Naive thymus-derived CD8-positive, alpha-beta T cell (primary cell): Measurements from ENCODE around the gene CCM2L. TPM values are rescaled to one million over a fixed set of nuclear protein-coding genes. Genes with fewer than 3 reads are reported as not detected.

ENCODE experiments used
- ATAC-seq, 2 donors: fragments of 150-1000 bp; cut with Tn5 transposase in 1 of 2; sonication (Bioruptor Pico), chemical (Tn5 transposase) in 1 of 2; 1 replicate in 1 of 2; 2 replicates in 1 of 2; pipeline ENCODE4 v1.10.0; 2021; ENCODE audit warnings: mild to moderate bottlenecking in 2 of 2, moderate library complexity in 2 of 2
- POLR2A ChIA-PET: fragments of 350-600 bp; sonication (Branson Sonifier 250); formaldehyde crosslinking; loops from one replicate; lab custom pipeline; 2021; ENCODE audit warnings: antibody characterized with exemption; lab: Charles Lee
- DNase-seq, 10 donors: peaks; one replicate each; pipeline versions ENCODE4 v3.0.0 to v3.0.0-alpha.2; 2020 to 2022
- H3K27ac Mint-ChIP-seq, 10 donors: one replicate each; pipeline ENCODE4 v1.8.0; 2020 to 2022; ENCODE audit warnings: mild to moderate bottlenecking in 10 of 10, mixed read lengths in 10 of 10, moderate library complexity in 4 of 10, inconsistent platforms in 1 of 10
- H3K27me3 Mint-ChIP-seq, 5 donors: one replicate each; pipeline ENCODE4 v1.8.0; 2021 to 2022; ENCODE audit warnings: mixed read lengths in 5 of 5
- H3K36me3 Mint-ChIP-seq, 3 donors: one replicate each; pipeline ENCODE4 v1.8.0; 2020 to 2022; ENCODE audit warnings: mixed read lengths in 3 of 3, mild to moderate bottlenecking in 2 of 3, inconsistent platforms in 1 of 3
- H3K4me1 Mint-ChIP-seq, 4 donors: one replicate each; pipeline ENCODE4 v1.8.0; 2021 to 2022; ENCODE audit warnings: mixed read lengths in 4 of 4
- H3K4me3 Mint-ChIP-seq, 10 donors: one replicate each; pipeline ENCODE4 v1.8.0; 2020 to 2022; ENCODE audit warnings: mild to moderate bottlenecking in 10 of 10, mixed read lengths in 10 of 10, moderate library complexity in 6 of 10, inconsistent platforms in 1 of 10
- H3K9me3 Mint-ChIP-seq, 9 donors: one replicate each; pipeline ENCODE4 v1.8.0; 2020 to 2022; ENCODE audit warnings: mixed read lengths in 9 of 9, mild to moderate bottlenecking in 3 of 9, inconsistent platforms in 1 of 9, moderate library complexity in 1 of 9
- polyA plus RNA-seq, 3 donors: library from polyadenylated mRNA; unstranded; fragments of 300-500 nt; fragmentation: Illumina TruSeq; gene quantifications; one replicate each; pipeline ENCODE4 v1.2.3, GENCODE V29; 2021
- total RNA-seq, 8 experiments: library from RNA in 2 of 8; stranded (reverse) in 2 of 8; gene quantifications; one replicate each; pipeline ENCODE4 v1.2.3 and lab custom pipeline; 2021 to 2026

The CCM2L gene
- total and polyA plus RNA-seq, 5 experiments from 2014 or later: not detected

DNA sequence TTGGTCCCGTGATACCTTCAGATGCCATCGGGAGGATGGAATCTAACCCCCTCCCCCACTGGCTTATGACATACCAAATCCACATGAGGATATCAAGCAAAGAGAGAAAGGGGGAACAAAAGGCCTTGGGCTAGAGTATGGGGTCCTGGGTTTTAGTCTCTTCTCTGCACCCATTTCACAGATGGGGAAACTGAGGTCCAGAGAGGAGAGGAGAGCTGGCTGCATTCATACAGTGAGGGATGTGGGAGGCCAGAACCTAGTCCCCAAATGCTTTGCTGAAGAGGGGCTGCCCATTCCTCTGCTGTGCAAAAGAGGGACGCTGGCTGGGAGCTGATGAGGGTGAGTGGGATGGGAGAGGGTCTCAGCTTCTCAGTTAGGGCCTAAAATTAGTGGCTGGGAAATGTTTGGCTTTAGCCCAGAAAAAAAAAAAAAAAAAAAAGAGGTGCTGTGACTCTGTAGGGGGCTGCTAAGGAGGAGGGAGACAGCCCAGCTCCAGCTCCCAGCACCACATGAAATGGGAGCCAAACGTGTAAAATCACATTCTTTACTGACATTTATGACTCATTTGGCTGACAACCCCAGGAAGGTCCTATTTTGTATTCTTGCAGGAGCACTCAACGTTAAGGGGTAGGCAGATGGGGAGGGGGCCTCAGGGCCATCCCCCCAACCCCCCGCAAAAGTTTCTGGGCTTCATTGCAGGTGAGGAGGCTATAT is 30.4 kb upstream of the CCM2L start:
- H3K4me3 Mint-ChIP-seq: no peak overlapping the region
- POLR2A ChIA-PET: interaction anchor here (0.6 kb wide), 1 partner anchor 73 kb away, joined by 3 read pairs; no protein-coding TSS in a partner anchor
- H3K27me3 Mint-ChIP-seq: peaks cover 13 to 45% (median 20%) of the 10 kb centered on the region in 5 donors
- no peak for DNase-seq
- H3K27ac Mint-ChIP-seq: peak overlapping the region in 1 of 10 donors; percentile 60
- H3K36me3 Mint-ChIP-seq: no peaks in the 10 kb centered on the region
- no peaks in the 10 kb centered on the region for H3K4me1 Mint-ChIP-seq
- no peak for ATAC-seq
- H3K9me3 Mint-ChIP-seq: no peaks in the 10 kb centered on the region

DNA sequence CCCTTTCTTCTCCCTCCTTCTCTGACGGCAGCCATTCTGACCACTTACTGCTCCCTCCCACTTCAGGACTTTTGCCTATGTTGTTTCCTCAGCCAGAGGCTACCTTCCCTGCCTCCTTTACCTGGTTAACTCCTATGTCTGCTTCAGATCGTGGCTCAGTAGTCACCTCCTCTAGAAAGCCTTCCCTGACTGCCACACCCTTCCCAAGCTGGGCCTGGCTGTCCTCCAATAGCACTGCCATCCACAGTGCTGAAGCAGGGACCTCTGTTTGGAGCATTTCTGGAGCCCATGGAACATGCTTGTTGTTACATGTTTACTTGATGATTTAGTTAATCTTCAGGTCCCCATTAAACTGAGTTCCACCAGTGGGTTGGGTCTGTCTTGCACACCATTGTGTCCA is 28.5 kb upstream of the CCM2L start:
- Mint-ChIP-seq H3K36me3 (no peaks in the 10 kb centered on the region), H3K4me3 (no peak overlapping the region), H3K9me3 (no peaks in the 10 kb centered on the region), H3K27me3 (peaks cover 10 to 31% (median 15%) of the 10 kb centered on the region in 5 donors), H3K27ac (no peak overlapping the region), H3K4me1 (no peaks in the 10 kb centered on the region)
- POLR2A ChIA-PET: no interaction called here
- DNase-seq (no peak), ATAC-seq (no peak)

DNA sequence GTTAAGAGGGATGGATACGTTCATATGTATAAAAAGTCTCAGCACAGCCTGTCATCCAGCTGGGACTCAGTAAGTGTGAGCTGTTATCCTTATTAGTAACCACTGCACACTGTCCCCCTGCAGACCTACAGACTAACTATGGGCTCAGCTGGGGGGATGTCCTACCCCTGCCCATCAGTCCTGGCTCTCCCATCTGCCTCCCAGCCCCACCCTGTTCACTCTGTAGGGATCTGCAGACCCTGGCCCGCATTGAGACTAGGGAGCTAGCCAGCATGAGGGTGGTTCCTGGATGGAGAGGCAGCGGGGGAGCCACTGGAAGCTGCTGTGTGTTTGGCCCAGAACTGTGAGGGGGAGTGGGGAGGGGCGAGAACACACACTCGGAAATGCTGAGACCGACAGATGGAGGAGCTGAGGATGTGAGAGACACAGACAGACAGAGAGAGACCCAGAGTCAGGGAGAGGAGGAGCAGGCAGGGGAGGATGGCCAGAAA is 25.2 kb upstream of the CCM2L start:
- ATAC-seq (no peak), DNase-seq (no peak)
- Mint-ChIP-seq H3K27ac (no peak overlapping the region), H3K4me3 (no peak overlapping the region), H3K27me3 (peaks cover 2 to 17% (median 8%) of the 10 kb centered on the region in 5 donors), H3K36me3 (no peaks in the 10 kb centered on the region), H3K4me1 (no peaks in the 10 kb centered on the region), H3K9me3 (no peaks in the 10 kb centered on the region)
- POLR2A ChIA-PET: no interaction called here

DNA sequence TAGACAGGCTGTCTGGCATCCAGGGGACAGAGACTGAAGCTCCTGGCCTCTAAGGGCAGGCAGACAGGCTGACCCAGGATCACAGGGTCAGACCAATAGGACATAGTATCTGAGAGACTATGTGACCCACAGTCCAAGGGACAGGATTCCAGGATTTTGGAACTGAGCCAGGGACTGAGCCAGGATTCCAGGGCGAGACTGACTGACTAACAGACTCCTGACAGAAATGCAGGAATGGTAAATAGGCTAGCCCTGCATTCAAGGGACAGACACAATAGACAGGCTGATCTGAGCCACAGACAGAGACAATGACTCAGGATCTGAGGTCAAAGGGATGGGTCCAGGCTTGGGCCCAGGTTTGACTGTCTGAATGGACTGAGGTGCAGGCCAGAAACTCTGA is 22.5 kb upstream of the CCM2L start:
- no peaks in the 10 kb centered on the region for H3K4me1 Mint-ChIP-seq
- POLR2A ChIA-PET: no interaction called here
- H3K36me3 Mint-ChIP-seq: no peaks in the 10 kb centered on the region

DNA sequence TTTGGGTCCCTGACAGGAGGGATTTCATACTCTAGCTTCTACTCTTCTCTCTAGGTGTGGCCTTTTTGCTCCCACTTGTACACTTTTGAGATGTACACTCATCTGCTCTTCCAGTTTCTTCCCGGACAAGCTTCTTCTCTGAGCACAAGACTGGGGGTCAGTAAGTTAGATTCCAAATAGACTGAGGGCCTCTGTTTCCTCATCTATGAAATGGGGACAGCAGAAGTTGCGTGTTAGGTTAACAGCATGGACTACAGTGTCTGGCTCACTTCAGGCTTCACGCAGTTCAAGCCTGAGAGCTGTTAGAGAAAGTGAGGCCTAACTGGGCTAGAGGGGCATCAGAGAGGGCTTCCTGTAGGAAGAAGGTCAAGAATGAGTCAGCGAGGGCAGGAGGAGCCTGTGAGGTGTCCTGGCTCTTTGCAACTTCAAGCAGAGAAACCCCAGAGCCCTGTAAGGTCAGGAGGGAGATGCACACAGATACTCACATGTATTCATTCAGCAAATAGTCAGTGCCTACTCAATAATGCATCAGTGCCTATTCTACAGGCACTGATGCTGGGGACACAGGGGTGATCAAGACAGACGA is 21.7 kb upstream of the CCM2L start:
- Mint-ChIP-seq H3K9me3 (no peaks in the 10 kb centered on the region), H3K36me3 (no peaks in the 10 kb centered on the region), H3K27ac (no peak overlapping the region), H3K4me3 (no peak overlapping the region), H3K27me3 (peaks cover 1 to 22% (median 7%) of the 10 kb centered on the region in 5 donors), H3K4me1 (no peaks in the 10 kb centered on the region)
- POLR2A ChIA-PET: no interaction called here
- DNase-seq (no peak), ATAC-seq (no peak)

More for the DNA sequence above, 22.5 kb upstream of the CCM2L start:
- H3K27me3 Mint-ChIP-seq: peaks cover 2 to 22% (median 5%) of the 10 kb centered on the region in 5 donors
- ATAC-seq (no peak), DNase-seq (no peak)
- H3K27ac Mint-ChIP-seq: no peak overlapping the region
- no peaks in the 10 kb centered on the region for H3K9me3 Mint-ChIP-seq
- H3K4me3 Mint-ChIP-seq: no peak overlapping the region

DNA sequence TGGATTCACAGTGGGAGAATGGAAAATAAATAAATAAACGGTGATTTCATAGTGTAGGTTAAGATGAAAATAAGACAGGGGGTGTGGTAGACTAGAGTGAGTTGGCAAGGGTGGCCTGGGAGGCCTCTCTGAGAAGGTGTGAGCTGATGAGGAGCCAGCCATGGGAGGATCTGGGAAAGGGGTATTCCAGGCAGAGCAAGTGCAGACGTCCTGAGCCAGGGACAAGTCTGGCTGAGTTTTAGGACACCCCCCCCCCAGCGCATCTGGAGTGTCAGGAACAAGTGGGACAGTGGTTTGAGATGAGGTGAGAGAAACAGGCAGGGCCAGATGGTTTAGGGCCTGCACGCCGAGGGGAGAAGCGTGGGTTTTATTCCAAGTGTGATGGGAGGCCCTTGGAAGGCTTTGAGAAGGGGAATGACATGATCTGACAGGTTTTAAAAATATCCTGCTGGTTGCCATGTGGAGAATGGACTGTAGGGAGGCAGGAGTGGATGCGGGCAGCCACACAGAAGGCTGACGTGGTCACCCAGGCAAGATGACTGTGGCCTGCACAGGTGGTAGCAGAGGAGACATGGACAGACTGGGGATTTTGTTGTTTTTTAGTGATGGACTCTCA is 21.1 kb upstream of the CCM2L start:
- Mint-ChIP-seq H3K9me3 (no peaks in the 10 kb centered on the region), H3K36me3 (no peaks in the 10 kb centered on the region), H3K27me3 (peaks cover 6 to 26% (median 13%) of the 10 kb centered on the region in 5 donors), H3K27ac (no peak overlapping the region), H3K4me3 (no peak overlapping the region), H3K4me1 (no peaks in the 10 kb centered on the region)
- no peak for DNase-seq
- POLR2A ChIA-PET: no interaction called here
- no peak for ATAC-seq

DNA sequence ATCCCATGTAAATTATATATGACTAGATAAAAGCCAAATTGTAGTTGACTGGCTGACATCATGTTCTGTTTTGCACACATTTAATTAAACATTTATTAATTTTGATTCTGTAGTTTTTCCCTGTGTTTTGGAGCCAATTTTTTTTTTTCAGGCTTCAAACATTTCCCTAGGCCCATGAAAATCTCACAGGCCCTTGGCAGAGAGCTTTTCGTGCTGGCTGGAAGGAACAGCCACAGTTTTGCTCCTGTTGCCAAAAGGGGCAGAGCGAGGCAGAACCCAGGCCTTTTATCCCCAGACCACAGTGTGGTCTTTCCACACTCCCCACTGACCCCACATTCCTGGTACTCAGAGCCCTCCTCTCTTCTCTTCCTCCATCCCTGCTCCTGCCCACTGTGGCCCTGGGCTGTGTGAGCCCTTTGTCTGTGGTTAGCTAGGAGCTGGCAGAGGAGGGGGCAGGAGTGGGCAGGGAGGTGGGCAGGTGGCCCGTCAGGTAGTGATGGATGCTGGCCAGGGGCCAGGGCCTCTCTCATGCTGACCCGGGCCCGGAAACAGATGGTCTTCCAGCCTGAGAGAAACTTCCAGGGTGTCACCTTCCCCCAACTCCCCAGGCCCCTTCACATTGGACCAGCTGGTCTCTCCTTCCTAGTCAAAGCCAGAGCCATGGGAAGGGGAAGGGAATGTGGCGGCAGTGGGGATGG is 19.4 kb upstream of the CCM2L start:
- Mint-ChIP-seq H3K27me3 (peaks cover 8 to 35% (median 22%) of the 10 kb centered on the region in 5 donors), H3K4me3 (no peak overlapping the region), H3K27ac (no peak overlapping the region), H3K4me1 (peaks cover 0 to 5% (median 2%) of the 10 kb centered on the region in 4 donors), H3K36me3 (no peaks in the 10 kb centered on the region), H3K9me3 (no peaks in the 10 kb centered on the region)
- DNase-seq (no peak), ATAC-seq (no peak)
- POLR2A ChIA-PET: interaction anchor here (0.5 kb wide), 1 partner anchor 841 kb away, joined by 5 read pairs; no protein-coding TSS in a partner anchor

DNA sequence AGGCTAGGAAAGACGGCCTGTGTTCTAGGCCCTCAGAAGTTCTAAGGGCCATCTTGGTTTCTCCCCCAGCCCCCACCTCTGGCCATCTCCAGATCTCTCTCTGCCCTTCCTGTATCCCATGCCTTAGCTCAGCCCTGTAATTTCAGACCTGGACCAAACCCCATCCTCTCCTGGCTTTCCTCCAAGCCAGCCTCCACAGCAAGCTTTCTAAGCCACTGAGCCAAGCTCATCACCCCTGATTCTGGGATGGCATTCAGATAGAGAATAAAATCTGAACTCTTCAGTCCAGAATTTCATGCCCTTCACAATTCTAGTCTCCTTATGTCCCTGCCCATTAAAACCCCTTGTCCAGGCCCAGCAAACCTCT is 18.9 kb upstream of the CCM2L start:
- DNase-seq (no peak), ATAC-seq (no peak)
- no peak overlapping the region for H3K27ac Mint-ChIP-seq
- no peak overlapping the region for H3K4me3 Mint-ChIP-seq
- peaks cover 11 to 40% (median 28%) of the 10 kb centered on the region in 5 donors for H3K27me3 Mint-ChIP-seq
- POLR2A ChIA-PET: no interaction called here
- H3K9me3 Mint-ChIP-seq: no peaks in the 10 kb centered on the region
- H3K4me1 Mint-ChIP-seq: peaks cover 0 to 9% (median 3%) of the 10 kb centered on the region in 4 donors
- H3K36me3 Mint-ChIP-seq: no peaks in the 10 kb centered on the region

DNA sequence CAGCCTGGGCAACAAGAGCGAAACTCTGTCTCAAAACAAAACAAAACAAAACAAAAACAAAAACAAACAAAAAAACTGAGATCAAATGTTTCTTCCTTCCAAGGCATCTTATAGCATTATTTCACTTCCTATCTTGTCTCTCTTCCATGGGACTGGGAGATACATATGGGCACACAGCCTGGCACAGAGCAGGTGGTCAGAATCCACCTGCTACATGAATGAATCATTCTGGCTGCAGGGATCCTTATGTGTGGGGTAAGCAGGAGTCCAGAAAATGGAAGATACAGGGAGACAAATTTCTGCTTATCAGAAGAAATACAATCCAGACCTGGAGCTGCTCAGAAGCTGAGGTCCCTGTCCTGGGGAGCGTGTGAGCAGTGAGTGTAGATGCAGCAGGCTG is 18.2 kb upstream of the CCM2L start:
- POLR2A ChIA-PET: interaction anchor here (0.6 kb wide), 1 partner anchor 99 kb away, joined by 4 read pairs; no protein-coding TSS in a partner anchor
- Mint-ChIP-seq H3K9me3 (no peaks in the 10 kb centered on the region), H3K36me3 (no peaks in the 10 kb centered on the region), H3K4me1 (peaks cover 0 to 15% (median 3%) of the 10 kb centered on the region in 4 donors), H3K27me3 (peaks cover 16 to 48% (median 33%) of the 10 kb centered on the region in 5 donors), H3K4me3 (no peak overlapping the region), H3K27ac (no peak overlapping the region)
- DNase-seq: no peak
- no peak for ATAC-seq

DNA sequence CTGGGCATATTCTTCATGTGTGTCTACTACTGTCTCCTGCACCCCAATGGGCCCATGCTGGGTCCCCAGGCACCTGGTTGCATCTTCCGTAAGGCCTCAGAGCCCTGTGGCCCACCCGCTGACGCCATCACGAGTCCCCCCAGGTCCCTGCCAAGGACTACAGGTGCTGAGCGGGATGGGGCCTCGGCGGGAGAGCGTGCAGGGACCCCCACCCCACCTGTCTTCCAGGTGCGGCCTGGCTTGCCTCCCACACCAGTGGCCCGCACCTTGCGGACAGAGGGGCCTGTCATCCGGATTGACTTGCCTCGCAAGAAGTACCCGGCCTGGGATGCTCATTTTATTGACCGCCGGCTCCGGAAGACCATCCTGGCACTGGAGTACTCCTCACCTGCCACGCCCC is 13.2 kb upstream of the CCM2L start:
- H3K4me3 Mint-ChIP-seq: peak overlapping the region in 1 of 10 donors; percentile 32
- DNase-seq (no peak), ATAC-seq (no peak)
- H3K27ac Mint-ChIP-seq: peak overlapping the region in 1 of 10 donors; percentile 78
- peaks cover 16 to 60% (median 42%) of the 10 kb centered on the region in 5 donors for H3K27me3 Mint-ChIP-seq
- H3K36me3 Mint-ChIP-seq: no peaks in the 10 kb centered on the region
- H3K9me3 Mint-ChIP-seq: no peaks in the 10 kb centered on the region
- POLR2A ChIA-PET: no interaction called here
- H3K4me1 Mint-ChIP-seq: peaks cover 0 to 15% (median 3%) of the 10 kb centered on the region in 4 donors

DNA sequence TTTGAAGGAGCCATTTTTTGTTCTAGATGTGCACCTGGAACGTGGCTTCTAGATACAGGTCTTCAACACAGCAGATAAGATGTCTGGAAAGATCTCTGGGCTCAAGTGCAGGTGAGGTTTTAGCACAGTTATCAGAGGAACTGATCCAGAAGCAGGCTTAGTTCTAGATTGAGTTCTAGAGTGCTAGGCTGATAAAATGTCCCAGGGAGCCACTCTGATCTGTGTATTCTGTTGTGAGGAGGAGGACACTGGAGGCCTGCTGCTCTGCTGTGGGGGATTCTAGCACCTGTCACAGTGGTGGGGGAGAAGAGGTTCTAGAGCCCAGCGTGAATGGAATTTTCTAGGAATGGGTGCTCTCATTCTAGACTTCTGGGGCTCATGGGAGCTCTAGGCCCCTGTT is 12.0 kb upstream of the CCM2L start:
- POLR2A ChIA-PET: no interaction called here
- Mint-ChIP-seq H3K36me3 (no peaks in the 10 kb centered on the region), H3K27ac (no peak overlapping the region), H3K4me3 (no peak overlapping the region), H3K27me3 (peaks cover 14 to 47% (median 38%) of the 10 kb centered on the region in 5 donors), H3K4me1 (peaks cover 0 to 15% (median 3%) of the 10 kb centered on the region in 4 donors), H3K9me3 (no peaks in the 10 kb centered on the region)
- no peak for ATAC-seq
- no peak for DNase-seq

DNA sequence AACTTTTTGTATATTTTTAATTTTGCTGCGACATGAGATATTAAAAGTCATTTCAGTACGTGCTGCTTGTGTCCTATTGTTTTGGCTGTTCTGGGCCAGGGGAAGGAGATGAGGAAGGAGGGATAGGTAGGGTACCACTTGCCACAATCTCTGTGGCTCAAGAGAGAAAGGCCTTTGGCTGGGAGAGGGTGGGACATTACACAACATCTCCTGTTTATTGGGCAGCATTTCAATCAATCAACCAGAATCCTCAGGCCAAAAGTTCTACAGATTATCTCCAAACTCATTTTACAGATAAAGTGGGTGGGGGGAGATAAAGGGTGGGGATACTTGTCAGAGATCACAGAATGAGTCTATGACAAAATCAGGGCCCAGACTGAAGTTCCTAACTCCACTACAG is 6.9 kb upstream of the CCM2L start:
- H3K4me1 Mint-ChIP-seq: peaks cover 0 to 3% (median 1%) of the 10 kb centered on the region in 4 donors
- DNase-seq: no peak
- ATAC-seq: no peak
- POLR2A ChIA-PET: no interaction called here
- H3K36me3 Mint-ChIP-seq: no peaks in the 10 kb centered on the region
- no peak overlapping the region for H3K27ac Mint-ChIP-seq
- H3K4me3 Mint-ChIP-seq: no peak overlapping the region
- H3K27me3 Mint-ChIP-seq: peaks cover 0 to 16% (median 6%) of the 10 kb centered on the region in 5 donors
- H3K9me3 Mint-ChIP-seq: no peaks in the 10 kb centered on the region
